Cardiac fibroblast (primary cell): ENCODE results near the gene OR3A2.
A peak's percentile ranks its signal among the peaks of the same experiment; 100 is the strongest.
"Not testable (repeated sequence)": the region's sequence is repeated elsewhere in the genome, so short reads cannot be mapped to it uniquely, and the experiment has no call there.

Experiments
- DNase-seq, 2 donors: peaks; one replicate each; pipeline versions ENCODE4 v3.0.0 to v3.0.0-alpha.2; 2010; ENCODE audit warnings: low read depth in 2 of 2
- H3K4me3 ChIP-seq, 2 donors: replicated peaks in 1 of 2; 1 replicate in 1 of 2; 2 replicates in 1 of 2; pipeline ENCODE4 v1.5.1; 2011; ENCODE audit warnings: low read depth in 2 of 2, low read length in 2 of 2, mild to moderate bottlenecking in 2 of 2, moderate library complexity in 1 of 2
- TF ChIP-seq, protein P1 (sequence below): IDR thresholded peaks from one replicate; pipeline ENCODE4 v1.5.1; 2011; ENCODE audit warnings: low read depth, mild to moderate bottlenecking, low read length, inconsistent platforms

The OR3A2 gene

DNA sequence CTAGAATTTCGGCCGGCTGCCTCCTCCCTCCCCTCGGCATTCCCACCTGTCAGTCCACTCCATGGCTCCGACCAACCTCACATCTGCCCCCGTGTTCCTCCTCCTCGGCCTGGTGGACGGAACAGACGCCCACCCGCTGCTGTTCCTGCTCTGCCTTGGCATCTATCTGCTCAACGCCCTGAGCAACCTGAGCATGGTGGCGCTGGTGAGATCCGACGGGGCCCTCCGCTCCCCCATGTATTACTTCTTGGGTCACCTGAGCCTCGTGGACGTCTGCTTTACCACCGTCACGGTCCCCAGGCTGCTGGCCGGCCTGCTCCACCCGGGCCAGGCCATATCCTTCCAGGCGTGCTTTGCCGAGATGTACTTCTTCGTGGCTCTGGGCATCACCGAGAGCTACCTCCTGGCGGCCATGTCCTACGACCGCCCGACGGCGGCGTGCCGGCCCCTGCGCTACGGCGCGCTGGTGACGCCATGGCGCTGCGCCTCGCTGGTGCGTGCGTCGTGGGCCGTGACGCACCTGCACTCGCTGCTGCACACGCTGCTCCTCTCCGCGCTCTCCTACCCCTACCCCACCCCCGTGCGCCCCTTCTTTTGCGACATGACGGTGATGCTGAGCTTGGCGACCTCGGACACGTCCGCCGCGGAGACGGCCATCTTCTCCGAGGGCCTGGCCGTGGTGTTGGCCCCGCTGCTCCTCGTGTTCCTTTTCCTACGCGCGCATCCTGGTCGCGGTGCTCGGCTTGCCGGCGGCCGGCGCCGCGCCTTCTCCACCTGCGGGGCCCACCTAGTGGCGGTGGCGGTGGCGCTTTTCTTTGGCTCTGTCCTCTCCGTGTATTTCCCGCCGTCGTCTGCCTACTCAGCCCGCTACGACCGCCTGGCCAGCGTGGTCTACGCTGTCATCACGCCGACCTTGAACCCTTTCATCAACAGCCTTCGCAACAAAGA is at the start of gene OR3A2:
Gene OR3A2 (minus strand): TSS at position 440 of the 948 bp plus-strand sequence.
- H3K4me3 ChIP-seq, result no peak within 1 kb of the TSS
- DNase-seq, result no peak

DNA sequence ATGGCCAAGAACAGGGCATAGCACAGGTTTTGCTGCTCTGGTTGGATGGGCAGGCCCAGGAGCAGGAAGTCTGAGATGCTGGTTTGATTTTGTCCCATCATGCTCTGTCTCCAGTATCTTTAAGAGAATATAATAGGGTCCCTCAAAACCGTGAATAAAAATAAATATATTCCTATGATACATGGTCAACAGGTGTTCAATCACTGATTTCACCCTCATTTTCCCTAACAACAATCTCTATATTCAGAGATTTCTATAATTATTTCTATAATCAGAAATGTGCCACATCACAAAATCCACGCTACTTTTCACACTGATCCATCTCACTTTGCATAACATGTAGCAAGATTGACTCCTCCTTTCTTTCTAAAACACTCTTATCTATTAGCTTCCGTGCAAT is 47.6 kb upstream of the OR3A2 start, which contains the start of gene OR1E2:
Gene OR1E2 (minus strand): TSS at position 101 of the 400 bp plus-strand sequence. CDS start 0 bp downstream, at position 101.
- no peak for DNase-seq
- H3K4me3 ChIP-seq, result no peak within 1 kb of the TSS
- TF ChIP-seq, protein P1, sequence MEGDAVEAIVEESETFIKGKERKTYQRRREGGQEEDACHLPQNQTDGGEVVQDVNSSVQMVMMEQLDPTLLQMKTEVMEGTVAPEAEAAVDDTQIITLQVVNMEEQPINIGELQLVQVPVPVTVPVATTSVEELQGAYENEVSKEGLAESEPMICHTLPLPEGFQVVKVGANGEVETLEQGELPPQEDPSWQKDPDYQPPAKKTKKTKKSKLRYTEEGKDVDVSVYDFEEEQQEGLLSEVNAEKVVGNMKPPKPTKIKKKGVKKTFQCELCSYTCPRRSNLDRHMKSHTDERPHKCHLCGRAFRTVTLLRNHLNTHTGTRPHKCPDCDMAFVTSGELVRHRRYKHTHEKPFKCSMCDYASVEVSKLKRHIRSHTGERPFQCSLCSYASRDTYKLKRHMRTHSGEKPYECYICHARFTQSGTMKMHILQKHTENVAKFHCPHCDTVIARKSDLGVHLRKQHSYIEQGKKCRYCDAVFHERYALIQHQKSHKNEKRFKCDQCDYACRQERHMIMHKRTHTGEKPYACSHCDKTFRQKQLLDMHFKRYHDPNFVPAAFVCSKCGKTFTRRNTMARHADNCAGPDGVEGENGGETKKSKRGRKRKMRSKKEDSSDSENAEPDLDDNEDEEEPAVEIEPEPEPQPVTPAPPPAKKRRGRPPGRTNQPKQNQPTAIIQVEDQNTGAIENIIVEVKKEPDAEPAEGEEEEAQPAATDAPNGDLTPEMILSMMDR, result no peak

More for the DNA sequence above, at the start of gene OR3A2:
- TF ChIP-seq, protein P1, result no peak

DNA sequence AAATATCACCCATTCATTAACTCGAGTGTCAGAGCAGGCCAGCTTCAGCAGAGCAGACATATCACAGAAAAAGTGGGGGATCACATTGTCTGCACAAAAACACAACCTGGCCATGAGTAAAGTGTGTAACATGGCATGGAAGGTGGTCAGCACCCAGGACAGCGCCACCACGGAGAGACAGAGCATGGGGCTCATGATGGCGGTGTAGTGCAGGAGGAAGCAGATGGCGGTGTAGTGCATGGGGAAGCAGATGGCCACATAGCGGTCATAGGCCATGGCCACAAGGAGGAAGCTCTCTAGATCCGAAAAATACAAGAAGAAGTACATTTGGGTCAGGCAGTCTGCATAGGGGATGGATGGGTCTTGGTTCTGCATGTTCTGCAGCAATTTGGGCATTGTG is 47.1 kb upstream of the OR3A2 start:
- not testable (repeated sequence) for H3K4me3 ChIP-seq
- peak in 1 of 2 donors; percentile 6 for DNase-seq

DNA sequence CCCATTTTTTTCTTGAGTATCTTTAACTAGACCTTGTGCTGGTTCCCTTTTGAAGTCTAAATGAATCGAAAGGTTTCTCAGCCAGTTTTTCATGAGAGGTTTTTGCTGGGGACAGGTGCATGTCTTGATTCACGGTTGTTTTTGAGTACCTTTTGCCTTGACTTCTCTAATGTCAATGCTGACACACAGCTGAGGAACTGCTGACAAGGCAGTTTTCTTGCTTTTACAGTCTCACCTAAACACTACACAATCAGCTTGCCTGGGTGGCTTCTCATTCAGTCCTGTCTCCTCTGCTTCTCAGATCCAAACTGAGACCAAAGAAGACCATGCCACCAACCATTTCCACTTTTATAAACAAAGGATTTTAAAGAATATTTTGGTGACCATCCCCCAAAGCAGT is 32.1 kb upstream of the OR3A2 start:
- no peak overlapping the region for H3K4me3 ChIP-seq

DNA sequence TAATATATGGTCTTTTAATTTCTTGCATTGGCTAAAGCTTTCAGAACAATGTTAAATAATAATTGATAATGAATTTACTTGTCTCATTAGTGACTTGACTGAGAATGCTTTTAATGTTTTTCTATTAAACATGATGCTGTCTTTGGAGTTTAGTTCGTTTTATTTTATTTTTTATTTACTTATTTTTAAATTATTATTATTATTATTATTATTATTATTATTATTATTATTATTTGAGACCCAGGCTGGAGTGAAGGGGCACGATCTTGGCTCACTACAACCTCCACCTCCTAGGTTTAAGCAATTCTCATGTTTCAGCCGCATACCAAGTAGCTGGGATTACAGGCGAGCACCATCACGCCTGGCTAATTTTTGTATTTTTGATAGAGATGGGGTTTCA is 29.5 kb upstream of the OR3A2 start:
- H3K4me3 ChIP-seq, result no peak overlapping the region
- DNase-seq, result no peak
- TF ChIP-seq, protein P1, result no peak

More for the DNA sequence above, 32.1 kb upstream of the OR3A2 start:
- TF ChIP-seq, protein P1, result no peak
- no peak for DNase-seq

DNA sequence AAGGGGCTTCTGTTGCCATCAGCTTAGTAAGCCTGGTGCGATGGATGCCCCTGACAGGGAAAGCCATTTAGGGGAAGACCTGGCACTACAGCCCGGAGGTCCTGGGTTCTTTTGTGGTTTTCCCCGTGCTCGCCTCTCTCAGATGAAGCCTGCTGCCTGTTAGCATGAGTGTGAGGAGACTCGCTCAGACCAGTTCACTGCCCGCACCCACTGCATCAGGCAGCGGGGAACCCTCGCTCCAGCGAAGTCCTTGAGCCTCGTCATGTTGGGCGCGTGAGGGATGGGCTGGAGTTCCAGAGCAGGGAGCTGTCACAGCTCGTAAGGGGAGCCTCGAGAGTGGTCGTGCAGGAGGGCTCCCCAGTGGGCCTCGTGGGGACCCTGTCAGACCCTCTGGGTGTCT is 26.1 kb upstream of the OR3A2 start:
- H3K4me3 ChIP-seq, result not testable (repeated sequence)

DNA sequence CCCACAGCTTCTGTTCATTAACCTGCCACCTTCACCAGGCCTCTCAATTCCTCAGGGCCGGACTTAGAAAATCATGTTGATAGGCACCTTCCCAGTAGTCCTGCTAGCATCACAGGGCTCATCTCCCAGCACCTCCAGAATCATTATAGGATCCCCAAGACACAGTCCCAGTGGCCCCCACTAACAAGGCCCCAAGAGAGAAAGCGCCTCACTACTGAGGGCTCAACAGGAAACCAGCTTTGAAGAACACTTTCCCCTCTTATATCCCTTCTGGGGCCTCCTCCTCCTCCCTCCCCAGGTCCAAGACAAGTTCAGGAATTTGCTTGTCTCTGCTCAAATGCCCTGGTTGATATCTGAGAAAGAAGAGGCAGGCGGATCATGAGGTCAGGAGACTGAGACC is 25.0 kb upstream of the OR3A2 start, which contains the start of gene OR3A3:
Gene OR3A3 (plus strand): TSS at position 301 of the 400 bp plus-strand sequence.
- DNase-seq, result no peak
- H3K4me3 ChIP-seq, result no peak within 1 kb of the TSS
- TF ChIP-seq, protein P1, result no peak

More for the DNA sequence above, 26.1 kb upstream of the OR3A2 start:
- DNase-seq, result not testable (repeated sequence)

DNA sequence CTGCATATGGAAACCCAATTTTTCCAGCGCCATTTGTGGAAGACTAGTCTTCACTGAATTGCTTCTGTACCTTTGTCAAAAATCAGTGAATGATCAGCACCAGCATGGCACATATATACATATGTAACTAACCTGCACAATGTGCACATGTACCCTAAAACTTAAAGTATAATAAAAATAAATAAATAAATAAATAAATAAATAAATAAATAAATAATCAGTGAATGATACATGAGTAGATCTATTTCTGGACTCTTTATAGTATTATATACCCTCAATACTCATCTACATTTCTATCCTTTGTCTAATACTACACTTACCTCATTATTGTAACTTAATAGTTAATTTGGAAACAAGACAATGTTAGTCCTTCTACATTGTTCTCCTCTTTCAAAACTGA is 17.7 kb upstream of the OR3A2 start:
- DNase-seq, H3K4me3 ChIP-seq: not testable (repeated sequence)
